ENCODE measurements around the gene BCAR3.
A peak's percentile ranks its signal among the peaks of the same experiment; 100 is the strongest.

Gene BCAR3

DNA sequence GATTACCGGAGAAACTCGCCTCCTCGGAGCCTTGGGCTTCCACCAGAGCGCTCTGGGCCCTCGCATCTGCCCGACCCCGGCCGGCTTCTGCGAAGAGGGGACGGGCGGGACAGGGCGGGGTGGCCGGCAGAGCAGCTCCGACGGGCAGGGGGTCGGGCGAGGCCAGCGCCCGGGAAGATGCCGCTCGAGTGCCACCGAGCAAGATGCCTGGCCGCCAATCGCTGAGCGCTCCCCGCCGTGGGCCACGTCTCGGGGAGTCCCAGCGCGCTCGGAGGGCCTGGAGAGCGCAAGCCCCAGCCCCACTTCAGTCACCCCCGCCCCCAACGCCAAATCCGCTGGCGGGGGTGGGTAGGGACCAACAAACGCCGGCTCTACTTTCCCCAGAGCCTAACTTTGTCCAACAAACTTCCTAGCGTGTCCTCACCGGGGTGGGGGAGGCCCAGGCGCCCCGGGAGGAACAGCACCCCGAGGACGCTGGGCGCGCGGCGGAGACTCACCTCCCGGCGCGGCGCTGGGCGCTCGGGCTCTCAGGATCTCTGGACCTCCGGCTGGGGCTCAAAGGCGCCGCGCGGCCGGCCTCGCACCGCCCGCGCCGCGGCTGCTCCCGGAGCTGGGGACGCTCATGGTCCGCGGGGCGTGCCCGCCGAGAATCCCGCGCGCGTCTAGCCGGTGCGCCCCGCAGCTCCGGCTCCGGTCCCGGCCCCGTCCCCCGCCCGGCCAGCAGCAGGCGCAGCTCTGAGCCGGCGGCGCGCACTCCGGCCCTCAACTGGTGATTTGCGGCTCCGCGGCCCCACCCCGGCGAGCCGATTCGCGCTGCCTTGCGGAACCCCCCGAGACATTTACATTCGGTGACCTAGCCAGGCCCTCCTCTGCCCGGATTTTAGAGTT, at the start of gene BCAR3:
BCAR3 (minus strand) TSS at position 737 of the 888 bp plus-strand sequence. CDS start 6,907 bp downstream, outside the sequence.
- no peak for DNase-seq (ENCODE audit: low read depth)

DNA sequence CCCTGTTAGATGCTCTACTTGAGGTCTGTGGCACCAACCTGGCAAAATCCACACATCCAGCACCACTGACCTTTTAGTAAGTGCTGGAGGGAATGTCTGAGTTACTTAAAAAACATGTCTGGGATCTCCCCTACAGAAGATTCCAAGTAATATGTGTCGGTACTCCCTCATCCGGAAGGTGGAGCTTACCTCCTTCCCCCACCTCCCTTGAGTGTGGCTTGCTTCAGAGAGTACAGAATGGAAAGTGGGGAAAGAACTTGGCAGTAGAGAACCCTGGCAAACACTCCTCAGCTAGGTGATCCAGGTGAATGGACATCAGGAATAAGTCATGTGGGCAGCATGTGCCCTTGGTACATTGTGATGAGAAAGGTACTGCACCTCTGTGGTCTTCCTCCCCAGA, 49.0 kb upstream of the BCAR3 start:
- no peak for DNase-seq (ENCODE audit: low read depth)

DNA sequence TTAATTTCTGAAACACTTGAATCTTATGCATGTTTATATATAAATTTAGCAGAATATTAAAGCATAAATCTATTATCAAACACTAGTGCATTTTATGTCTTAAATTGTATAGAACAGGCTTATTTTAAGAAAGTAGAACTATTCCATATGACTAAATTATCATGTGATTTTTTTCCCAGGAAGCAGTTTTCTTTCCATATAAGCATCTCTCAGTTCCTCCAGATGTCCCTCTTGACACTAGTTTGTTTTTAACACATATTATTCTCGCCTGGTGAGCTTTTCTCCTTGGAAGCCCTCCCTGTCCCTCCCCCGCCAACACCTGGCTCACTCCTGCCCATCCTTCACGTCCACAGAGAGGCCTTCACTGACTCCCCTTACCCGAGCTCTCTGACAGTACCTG, 48.3 kb upstream of the BCAR3 start:
- DNase-seq (ENCODE audit: low read depth), result no peak

DNA sequence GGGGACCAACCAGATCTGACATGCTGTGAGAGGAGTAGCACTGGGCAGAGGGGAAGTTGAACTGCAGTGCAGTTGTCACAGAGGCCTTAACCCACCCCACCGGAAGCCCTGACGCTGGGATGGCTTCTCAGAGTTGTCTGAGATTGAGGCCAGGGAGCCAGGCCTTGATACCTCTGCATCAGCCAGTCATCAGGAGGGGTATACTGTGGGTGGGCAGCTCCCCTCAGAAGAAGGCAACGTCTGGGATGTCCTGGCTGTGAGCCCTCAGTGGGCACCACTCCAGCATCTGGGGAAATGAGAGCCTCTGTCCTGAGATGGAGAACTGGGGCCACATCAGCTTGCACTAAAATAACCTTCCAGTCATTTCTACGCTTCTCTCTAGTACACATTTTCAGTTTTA, 47.9 kb upstream of the BCAR3 start:
- no peak for DNase-seq (ENCODE audit: low read depth)

DNA sequence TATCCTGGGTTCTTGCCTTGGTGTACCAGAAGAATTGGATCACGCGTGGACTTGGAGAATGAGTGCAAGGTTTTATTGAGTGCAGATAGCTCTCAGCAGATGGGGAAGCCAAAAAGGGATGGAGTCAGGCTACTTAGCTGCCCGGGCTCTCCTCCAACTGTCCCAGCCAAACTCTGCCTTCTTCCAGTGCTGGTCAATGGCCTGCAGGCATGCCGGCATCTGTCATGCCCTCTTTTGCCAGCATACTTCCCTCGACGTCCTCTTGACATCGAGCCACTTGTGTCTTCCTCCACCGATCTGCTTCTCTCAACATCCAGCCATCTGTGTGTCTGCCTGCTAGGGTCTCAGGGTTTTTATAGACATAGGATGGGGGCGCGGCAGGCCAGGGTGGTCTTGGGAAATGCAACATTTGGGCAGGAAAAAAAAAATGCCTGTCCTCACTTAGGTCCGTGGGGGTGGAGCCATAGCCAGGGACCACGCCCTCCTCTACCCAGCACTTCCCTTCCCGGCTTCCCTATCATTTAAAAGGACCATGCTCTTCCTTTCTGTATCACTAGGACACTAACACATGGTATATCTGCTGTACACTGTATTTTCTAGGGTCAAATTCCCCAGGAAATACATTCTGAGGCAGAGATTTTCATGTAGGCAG, 47.0 kb upstream of the BCAR3 start:
- DNase-seq (ENCODE audit: low read depth), result no peak

DNA sequence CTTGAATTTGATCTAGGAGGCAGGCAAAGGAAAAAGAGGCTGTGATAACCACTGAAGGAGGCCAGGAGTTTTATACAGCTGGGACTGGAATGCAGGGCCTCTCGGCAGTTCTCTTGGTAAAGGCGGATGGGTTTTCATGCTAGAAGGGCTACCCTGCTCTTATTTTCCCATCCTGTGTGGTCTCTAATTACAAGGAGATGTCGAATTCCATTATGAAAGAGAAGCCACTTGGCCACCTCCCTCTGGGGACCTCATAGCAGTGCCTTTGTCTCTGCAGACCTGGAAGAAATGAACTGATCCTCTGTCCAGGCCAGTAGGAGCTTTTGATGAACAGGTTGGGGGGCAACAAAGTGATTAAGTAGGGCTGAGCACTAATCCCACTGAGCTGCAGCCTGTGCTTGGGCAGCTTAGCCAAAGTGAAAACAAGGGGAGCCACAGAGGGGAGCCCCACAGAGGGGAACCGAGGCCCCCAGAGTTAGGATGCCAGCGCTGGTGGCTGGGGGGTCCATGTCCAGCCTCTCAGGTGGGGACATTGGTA, 42.2 kb upstream of the BCAR3 start:
- DNase-seq (ENCODE audit: low read depth), result no peak

DNA sequence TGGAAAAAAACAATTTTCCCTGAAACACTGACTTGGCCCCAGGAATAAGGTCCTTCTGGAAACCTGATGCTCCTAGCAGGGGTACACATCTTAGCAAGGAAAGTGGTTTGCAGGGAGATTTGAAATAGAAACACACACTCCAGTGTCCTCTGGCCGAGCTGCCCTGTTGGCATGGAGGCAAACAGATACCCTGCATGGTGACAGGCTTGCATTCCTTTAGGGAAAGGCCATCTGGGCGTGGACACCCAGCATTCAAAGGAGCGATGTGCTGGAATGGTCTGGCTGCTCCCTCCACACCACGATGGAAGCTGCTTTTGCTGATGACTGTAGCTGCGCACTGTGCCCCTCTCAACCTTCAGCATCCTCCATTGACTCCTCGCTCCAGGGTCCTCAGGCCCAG, 41.5 kb upstream of the BCAR3 start:
- DNase-seq (ENCODE audit: low read depth), result peak; percentile 54

DNA sequence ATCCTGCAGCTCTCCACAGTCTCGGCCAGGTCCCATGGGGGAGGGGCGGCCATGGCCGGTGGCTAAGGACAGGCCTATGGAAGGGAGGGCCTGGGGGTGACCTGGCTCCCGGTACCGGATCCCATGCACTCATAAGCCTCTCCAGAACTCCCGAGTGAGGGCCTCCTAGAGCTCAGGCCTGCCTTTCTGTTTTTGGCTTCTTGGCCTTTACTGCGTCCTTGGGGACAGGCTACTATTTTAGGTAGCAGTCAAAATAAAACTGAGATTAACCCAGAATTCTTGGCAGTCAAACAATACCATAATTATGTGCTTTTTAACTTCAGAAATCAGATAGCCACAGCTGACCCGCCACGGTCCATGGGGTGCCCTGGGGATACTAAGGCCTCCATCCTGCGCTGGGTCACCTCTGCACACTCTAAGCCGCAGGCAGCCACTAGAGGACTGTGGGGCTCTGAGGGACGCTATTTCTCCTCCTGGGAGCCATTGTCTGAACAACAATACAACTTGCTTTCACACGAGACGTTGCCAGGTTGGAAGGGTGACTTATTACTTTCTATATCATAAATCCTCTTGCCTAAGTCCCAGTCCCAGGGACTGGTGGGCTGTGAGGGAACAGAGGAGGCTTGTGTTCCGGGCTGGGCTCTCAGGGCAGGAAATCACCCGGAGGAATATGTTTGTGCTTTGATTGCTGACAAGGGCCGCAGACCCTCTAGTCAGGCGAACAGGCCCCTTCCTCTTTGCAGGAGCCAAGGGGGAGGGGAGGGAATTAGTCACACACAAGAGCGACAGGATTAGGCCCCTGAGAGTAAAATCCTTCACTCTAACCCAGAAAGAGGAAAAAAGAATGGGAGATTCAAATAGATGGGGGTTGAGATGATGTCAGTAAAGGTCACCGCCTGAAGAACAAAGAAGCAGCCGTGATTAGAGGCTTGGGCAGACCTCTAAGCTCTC, 40.7 kb upstream of the BCAR3 start:
- no peak for DNase-seq (ENCODE audit: low read depth)

DNA sequence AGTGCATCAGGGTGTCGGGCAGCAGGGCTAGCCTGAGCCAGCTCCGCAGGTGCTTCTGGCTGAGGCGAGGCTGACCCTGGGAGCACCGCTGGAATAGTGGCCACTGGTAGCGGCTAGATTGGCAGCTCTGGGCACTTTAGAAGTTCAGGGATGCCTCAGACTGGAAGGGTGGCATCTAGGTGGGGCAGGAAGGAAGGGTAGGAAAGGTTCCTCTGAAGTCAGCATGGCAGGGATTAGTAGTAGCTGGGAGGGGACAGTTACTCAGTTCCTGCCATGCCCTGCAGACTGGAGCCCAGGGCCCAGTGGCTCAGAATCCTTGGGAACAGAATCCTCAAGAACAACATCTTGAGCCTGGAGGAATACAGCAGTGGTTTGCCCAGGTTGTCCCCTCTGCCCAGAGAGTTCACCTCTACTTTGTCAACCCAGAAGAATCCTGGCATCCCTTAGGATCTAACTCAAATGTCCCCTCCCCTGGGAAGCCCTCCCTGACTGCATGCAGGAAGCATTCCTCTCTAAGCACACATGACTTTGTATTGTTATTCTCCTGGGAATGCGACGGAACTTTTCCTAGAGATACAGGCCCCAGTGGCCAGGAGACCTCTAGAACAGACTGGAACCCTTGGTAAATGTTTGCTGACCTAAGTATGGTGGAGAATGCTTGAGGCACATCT, 39.5 kb upstream of the BCAR3 start:
- no peak for DNase-seq (ENCODE audit: low read depth)

DNA sequence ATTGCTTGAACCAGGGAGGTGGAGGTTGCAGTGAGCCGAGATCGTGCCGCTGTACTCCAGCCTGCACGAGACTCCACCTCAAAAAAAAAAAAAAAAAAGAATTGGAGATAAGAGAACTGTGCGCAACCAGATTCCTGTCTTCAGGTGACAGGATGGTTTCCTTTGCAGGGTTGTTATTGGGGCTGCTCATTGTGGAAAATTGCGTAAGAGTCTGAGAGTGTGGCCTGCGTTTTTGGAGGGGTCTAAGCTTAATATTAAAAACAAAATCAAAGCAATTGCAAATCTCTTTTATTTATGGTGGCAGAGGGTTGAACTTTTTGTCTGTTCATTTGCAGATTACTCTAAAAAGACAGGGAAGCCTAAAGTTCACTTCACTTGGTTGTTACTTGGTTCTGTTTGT, 36.0 kb upstream of the BCAR3 start:
- DNase-seq (ENCODE audit: low read depth), result no peak

DNA sequence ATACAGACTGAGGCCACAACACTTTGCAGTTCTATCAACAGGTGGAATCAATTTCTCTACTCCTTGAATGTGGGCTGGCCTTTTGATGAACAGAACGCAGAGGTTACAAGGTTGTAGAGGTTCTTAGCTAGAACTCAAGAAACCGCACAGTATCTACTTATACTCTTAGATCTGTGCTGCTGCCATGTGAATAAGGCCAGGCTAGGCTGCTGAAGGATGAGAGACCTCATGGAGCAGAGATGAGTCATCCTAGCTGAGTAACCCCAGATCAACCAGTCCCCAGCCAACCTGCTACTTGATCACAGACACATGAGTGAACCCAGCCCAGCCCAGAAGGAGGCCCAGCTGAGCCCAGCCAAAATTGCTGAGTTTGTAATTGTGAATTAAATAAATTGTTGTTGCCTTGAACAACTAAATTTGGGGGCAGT, 35.3 kb upstream of the BCAR3 start:
- no peak for DNase-seq (ENCODE audit: low read depth)

DNA sequence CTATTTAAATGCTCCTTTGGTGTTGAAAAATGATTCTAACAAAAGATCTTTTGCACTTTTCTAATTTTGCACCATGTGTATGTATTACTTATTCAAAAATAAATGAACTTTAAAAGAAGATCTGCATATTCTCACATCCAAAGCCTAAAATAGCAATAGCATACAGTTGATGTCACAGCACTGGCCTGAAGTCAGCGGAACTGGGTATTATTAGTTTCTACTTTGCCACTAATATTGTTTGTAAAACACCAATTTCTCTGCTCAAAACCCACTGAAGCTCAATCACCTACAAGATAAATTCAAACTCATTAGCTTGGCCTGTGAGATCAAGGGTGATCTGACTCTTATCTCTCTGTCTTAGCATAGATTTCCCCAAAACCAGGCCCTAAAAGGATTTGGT, 34.5 kb upstream of the BCAR3 start:
- no peak for DNase-seq (ENCODE audit: low read depth)

DNA sequence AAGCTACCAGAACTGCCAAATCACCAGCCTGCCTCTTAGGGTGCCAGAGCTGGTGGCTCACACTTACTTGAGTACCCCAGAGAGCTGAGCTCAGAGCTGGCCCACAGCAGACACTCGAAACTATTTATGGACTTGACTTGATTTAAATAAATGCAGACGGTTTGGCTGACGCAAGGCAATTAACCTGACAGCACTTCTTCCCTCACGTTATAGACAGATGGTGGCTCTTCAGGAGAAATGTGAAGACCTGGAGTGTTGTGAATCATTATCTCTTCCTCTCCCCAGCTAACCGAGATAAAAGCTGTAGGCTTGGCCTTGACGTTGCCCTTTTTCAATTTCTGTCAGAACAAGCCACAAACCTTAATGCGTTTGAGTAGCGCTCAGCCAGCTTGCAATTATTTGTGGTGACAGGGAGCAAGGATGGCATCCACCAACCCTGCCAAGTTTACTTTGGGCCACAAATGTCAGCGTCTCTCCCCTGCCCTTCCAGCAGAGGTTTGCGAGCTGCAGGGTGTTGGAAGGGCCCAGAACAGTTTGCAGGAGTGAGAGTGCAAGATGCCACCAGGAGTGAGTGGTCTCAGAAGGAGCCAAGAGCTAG, 34.0 kb upstream of the BCAR3 start:
- no peak for DNase-seq (ENCODE audit: low read depth)

DNA sequence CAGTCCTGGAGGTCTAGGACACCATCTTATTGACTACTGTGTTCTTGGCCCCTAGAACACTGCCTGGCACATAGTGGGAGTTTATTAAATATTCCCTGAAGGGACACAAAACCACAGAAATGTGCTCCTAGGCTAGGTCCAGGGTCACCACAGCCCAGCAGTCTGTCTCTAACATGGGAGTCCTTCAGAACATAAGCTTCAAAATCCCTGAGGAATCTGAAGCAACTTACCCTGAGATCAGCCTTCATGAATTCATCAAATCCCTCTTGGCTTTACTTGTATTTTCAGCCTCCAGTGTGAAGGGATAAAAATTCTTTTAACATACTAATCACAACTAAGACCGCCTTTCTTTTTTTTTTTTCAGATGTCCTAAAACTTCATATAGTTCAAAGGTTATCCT, 32.7 kb upstream of the BCAR3 start:
- DNase-seq (ENCODE audit: low read depth), result no peak

DNA sequence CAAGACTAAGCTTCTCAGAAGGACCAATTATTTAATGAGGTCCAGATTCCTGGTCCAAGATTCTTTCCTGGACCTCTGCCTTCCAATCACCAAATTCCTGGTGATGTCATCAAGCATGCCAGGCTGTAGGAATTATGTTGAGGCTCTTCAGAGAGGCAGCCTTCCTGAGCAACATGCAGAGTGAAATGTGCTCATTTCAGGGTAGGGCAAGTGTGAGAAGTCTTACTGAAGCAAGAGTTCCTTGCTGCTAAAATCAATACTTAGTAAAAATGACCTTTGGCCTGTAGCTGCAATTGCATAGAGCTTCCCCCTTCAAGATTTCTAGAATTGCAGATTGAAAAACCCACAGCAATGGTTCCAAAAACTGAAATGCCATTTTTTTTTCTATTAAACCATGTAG, 31.7 kb upstream of the BCAR3 start:
- DNase-seq (ENCODE audit: low read depth), result no peak

DNA sequence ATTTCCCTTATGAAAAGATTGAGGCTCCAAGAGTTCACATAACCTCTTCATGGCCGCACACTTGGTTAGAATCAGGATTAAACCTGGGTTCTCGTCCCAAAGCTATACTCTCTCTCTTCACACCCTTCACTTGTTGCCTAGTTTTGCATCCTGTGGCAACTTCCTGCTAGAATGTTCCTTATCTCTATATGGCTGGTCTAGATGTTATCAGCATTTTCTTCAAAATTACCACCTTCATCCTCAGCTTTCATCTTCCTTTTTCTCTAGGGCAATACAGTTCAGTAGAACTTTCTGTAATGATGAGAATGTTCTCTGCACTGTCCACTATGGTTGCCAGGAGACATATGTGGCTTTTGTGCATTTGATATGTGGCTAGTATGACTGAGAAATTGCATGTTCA, 31.1 kb upstream of the BCAR3 start:
- DNase-seq (ENCODE audit: low read depth), result no peak

DNA sequence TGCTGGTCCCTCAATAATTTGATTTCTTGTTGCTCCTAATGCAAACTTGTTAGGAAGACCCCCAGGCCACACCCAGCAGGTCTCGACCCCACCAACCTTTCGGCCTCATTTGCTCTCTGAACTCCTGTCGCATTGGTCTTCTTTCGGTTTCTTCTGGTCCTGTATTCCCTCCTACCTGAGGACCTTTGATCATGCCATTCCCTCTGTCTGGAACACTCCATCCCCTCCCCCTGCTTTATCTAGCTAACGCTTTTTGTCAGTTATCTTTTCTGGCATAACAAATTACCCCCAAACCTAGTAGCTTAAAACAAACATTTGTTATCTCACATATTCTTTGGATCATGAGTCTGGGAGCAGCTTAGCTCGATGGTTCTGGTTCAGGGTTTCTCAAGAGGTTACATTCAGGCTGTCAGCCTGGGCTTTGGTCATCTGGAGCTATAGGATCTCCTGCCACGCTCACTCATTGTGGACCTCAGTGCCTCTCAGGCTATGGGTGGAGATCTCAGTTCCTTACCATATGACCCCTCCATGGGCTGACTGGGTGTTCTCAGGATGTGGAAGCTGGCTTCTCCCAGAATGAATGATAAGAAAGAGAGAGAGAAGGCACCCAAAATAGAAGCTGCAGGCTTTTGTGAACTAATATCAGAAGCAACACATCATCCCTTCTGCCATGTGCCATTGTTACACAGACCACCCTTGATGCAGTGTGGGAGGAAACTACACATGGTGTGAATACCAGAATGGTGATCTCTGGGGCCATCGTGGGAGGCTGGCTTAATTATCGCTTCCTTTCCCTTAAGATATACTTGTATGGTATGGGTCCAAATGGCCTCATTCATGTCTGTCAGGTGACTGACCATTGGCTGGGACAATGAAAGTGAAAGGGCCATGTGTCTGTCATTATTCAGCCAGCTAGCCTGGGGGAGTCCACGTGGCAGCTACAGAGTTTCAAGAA, 29.1 kb upstream of the BCAR3 start:
- no peak for DNase-seq (ENCODE audit: low read depth)

DNA sequence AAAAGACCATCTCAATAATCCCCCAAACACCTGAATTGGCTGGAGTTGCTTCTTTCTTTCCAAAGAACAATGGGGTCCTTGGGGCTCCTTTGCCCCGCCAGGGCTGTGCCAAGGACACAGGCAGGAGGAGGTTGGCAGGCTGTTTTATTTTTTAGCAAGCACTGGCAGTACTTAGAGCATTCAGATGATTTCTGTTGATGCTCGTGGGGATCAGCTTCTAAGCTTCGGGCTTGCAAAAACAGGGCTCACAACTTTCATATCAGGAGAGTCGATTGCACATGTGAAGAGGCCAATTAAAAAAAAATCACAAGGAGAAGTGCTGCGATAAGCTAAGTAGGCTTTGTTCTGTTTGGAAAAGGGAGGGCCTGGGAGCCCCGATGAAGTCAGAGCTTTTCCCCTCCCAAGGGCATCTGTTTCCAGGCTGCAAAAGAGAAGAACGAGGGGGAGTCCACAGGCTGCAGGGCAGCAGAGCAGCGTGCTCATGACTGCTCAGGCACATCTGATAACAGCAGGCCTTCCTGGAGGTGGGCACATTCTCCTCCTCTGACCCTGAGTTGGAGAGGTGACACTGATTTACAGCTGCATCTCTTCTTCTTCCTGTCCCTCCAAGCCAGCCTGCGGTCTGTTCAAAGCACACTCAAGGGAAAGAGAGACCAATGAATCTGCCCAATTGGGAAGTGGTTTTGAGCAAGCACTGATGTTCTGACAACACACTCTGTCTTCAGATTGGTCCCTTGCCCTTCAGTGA, 27.3 kb upstream of the BCAR3 start:
- DNase-seq (ENCODE audit: low read depth), result no peak

DNA sequence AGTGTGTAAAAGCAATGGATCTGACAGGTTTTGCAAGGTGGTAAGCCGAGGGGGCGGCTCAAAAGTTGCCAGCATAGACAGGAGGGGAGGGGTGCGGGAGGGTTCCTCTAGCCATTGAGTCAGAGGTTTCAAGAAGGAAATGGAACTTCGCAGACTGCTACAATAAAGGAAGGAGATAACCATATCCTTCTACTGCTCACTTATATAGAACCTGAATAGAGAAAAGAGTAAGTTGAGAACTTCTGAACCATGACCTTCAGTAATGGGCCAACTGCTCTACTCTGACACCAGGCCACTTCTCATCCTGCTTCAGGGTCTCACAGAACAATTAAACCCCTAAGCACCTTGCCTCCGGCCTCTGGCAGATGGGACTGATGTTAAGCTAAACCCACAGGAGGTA, 26.3 kb upstream of the BCAR3 start:
- DNase-seq (ENCODE audit: low read depth), result no peak

Measured in HS-27A (cell line).